GM21529 (cell line): Measurements from ENCODE around the gene RANBP3.

ENCODE experiments used
- ATAC-seq: cut with Tn5 transposase; IDR thresholded peaks from one replicate; pipeline ENCODE4 v1.9.1; 2021; ENCODE audit not compliant: unreplicated experiment

RANBP3 gene

DNA sequence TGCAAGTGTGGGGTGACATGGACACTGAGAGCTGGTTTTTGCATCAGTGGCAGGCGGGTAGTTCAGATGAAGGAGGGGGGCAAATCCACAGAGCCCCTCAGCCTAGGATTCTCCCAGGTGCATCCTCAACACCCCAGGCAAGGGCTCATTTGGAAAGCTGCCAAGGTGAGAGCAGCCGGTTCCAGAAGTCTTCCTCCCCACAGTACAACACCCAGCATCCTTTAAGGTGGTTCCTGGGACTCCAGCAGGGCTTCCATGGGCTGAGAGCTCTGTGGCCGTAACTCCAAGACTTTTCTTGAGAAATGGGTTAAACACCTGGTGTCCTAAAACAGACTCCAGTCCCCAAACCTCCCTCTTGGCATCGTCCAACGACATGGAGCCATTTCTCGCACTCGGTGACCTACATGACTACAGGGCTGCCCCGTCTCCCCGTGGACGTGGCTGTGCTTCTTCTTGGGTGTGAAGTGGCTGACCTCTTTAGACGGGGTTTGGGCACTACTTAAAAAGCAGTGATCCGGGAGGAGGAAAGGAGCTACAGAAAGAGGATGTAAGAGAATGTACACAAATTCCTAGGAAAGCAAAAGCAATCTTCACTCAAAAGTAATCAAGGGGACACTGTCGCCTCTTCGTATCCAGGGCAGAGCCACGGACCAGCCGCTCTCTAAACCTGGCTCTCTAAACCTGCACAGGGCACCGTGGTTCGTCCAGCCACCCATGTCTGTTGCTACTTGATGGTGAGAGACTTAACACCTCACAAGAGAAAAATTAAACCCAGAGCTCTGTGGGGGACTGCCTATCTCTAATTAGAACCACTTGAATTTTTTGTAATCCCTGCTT lies 25.5 kb downstream of the RANBP3 start:
- ATAC-seq, result no peak

DNA sequence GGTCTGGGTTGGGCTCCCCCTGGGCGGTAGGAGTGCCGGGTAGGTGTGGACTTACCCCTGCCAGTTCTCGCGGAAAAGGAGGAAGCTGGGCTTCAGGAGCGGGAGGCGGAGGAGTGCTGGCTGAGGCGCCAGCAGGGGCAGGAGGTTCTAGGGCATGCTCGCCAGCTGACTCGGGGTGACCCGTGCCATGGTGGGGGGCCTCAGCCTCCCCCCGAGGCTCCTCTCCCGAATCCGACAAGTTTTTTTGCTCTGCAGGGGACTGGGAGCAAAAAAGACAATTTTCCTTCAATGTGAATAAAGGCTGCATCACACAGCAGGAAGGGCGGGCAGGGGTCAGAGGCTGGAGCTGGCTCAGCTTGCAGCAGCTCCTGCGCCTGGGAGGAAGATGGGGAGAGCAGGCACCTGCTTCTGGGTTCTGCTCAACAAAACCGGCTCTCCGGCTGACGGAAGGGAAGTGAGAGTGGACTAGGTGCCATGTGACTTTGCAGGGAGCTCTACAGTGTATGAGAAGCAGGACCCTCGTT lies 26.5 kb downstream of the RANBP3 start:
- no peak for ATAC-seq

DNA sequence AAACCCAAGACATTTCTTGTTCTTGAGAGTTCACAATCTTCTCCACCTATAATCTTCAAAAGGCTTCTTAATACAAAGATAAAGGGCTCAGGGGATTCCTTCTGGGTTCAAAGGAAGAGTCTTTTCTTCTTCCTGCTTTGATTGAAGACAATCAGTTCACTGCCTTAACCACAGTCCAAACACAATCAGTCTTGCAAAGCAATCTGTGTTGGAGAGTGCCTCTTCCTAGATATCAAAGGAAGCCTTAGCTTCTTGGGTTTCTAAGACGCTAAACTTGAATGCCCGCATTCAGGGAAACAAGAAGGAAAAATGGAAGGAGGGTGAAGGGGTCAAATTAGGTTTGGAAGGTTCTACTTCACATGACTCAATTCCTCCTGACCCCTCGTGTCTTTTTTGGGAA lies 27.2 kb downstream of the RANBP3 start:
- ATAC-seq, result no peak

DNA sequence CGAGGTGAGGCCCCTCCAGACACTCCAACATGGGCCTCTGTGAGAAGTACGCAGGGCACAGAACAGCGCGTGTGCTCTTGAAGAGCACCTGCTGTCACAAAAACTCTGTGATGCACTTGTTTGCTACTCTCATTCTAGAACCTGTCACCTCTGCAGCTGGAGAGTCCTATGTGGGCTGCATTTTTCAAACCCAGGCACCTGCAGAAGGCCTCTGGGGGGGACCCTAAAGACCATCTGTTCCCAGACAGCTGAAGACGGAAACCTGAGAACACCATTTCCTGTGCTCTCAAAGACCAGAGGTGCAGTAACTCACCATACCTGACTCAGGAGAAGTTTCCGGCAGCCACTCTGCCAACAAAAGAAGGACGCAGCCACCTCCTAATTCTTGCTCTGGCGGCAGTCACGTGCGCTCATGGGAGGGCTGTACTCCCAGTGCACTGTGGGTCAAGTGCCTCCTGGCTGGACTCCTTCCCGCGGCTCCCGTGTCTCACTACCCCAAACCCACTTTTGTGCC lies 28.1 kb downstream of the RANBP3 start:
- ATAC-seq, result no peak

DNA sequence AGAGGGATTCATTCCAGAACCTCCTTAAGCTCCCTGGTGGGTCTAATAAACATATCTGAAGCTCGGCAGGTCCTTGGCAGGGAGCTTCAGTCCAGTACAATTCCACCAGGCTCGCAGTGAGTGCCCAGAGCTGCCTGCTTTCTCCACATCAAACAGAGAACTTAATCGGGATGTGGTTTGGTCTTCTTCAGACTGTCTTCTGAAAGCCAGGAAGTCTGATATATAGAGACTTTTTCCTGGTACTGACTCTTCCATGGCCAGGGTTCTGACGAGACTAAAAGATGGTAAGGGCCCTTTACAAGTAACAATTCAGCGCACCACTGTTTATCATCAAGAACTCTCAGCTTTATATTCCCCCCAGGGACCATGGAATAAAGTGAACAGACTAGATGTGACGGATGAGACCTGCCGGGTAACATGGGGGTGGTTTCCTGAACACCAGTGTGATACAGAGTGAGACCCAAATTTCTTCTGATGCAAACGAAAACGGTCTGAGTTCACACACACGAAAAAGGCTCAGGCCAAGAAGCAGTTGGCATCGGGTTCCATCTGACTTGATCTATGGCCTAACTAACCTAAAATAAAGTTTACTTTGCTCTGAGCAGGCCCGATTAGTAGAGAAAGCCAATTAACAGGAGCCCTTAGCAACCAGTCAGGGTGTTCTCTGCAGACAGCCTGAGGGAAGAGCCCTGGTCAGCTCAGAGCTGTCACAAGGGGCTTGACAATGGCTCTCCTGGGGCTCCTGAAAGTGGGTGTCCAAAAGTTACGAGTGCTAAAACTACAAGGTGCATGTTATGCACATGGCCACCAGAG lies 29.0 kb downstream of the RANBP3 start:
- no peak for ATAC-seq

DNA sequence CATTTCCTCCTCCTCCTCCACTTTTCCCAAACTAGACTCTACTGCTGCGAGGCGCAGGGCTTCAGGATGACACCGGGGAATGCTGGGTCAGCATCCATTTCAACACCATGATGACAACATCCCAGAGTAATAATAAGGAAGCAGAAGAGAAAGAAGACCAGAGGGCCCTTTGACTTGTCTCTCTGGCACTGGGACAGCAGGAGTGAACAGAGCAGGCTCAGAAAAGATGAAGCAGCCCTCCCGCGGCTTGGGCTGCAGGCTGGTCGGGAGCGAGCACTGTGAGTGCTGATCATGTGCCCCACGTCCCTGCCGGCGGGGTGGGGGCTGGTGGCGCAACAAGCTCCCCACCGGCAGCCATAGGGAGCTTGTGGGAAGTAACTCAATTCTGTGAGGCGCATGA lies 30.5 kb downstream of the RANBP3 start:
- ATAC-seq, result no peak

DNA sequence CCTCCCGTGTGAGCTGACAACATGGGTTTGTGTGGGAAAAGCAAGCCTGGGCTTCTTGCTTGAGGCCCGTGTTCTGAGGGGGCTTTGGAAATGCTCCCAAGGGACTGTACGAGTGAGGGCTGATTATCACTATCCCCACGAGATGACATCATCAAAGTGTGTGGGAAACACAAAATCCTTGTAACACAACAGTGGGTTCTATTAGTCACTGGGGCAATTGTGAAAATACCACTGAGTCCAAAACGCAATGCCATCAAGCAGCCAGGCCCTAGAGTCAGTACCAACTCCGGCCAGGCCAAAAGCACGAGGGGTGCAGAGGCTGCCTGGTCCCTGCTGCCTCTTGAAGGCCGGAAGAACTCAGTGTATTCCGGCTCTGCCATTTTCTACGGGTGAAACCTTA lies 34.3 kb downstream of the RANBP3 start:
- no peak for ATAC-seq

DNA sequence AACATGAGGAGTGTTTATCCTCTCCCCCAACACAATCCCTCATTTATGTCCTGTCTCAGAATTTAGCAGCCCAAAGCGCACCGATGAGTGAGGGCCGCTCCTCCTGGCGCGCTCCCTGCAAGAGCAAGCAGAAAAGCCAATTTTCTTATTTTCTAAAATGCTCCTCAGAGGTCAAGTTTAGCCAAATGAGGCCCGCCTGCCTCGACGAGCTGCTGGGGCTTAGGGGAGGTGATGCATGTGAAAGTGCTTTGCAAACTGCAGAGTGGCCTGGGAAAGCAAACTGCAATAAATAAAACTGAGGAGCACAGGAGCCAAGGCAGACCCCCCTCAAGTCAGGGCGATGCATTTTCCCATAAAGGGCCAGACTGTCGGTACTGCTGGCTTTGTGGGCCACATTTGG lies 34.9 kb downstream of the RANBP3 start:
- ATAC-seq, result no peak

DNA sequence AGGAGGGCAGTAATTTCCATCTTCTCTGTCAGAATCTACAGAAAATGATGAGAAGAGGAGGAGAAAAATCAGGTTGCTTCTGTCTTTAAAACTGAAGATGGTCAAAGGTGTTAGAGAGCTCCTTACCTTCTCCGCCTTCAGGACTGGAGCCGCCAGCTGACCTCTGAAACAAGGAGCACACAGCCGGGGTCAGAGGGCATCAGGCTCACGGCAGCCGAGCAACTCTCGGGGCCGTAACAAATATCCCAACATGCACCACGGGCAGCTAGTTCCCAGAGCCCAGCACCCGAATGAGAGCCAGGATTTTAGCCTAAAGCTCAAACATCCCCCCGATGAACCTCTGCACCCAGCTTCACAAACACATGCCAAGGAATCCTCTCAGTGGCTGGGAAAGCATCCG lies 36.3 kb downstream of the RANBP3 start:
- no peak for ATAC-seq

DNA sequence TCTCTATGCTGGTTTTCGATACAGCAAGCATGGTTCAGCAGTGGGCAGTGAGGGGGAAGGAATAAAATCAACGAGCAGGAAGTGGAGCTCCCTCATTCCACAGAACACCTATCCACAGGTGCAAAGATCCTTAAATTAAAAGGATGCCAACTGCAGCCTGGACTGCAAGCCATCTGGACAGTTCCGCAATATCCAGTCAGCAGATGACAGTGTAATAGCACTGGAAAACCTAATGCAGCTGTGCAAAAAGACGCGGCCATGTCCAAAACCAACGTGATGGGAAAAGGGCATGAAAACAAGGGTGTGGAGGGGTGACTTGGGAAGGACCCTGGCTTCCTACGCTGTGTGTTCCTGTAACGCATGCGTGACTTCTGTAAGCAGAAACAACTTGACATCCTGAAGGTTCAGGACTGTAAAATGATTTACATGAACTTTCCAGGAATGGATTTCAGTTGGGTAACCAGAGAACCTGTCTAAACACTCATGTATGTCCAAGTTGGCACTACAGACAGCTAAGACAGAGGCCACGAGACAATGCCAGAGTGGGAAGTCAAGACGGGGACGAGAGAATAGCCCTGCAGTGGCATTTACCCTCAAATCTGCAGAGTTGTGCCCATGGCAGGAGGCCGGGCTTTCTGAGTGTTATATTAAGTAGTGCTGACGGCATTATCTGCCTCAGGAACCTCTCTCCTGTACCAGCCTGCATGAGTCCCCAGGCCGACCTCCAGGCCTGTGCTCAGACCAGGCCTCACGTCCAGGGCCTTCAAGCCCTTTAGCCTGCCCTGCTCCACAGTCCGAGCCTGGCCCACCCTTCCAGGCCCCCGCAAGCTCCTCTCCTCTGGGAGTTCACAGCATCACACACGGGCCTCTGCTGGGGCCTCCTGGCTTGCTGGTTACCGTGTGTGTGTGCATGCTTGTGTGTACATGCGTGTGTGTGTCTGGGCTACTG lies 37.4 kb downstream of the RANBP3 start:
- no peak for ATAC-seq

DNA sequence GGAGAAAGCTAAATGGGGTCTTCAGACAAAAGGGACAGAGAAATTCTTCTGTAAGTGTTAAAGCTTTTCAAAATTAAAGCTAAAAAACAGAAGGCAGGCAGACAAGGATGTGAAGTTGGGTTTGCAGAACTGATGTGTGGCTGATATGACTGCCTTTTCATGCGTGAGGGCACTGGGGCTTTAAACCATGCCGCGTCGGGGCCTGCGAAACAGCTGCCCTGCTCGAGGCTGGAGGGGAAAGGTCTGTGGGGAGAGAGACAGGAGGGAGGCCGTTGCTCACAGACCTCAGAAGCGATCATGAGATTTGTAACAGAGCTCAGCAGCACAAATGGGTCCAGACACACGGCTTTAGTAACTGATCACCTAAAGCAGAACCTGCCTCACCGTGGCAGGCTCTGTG lies 40.4 kb downstream of the RANBP3 start:
- no peak for ATAC-seq

DNA sequence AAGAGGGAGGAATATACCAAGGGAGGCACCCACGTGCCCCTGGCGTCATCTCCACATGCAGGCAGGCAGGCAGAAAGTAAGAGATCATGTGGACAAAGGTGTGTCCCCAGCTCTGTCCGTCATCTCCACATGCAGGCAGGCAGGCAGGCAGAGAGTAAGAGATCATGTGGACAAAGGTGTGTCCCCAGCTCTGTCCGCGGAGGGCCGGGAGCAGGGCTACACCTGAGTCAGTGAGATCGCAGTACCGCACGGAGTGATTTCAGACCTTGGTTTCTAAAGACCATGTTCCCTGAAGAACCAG lies 41.7 kb downstream of the RANBP3 start:
- ATAC-seq, result no peak

DNA sequence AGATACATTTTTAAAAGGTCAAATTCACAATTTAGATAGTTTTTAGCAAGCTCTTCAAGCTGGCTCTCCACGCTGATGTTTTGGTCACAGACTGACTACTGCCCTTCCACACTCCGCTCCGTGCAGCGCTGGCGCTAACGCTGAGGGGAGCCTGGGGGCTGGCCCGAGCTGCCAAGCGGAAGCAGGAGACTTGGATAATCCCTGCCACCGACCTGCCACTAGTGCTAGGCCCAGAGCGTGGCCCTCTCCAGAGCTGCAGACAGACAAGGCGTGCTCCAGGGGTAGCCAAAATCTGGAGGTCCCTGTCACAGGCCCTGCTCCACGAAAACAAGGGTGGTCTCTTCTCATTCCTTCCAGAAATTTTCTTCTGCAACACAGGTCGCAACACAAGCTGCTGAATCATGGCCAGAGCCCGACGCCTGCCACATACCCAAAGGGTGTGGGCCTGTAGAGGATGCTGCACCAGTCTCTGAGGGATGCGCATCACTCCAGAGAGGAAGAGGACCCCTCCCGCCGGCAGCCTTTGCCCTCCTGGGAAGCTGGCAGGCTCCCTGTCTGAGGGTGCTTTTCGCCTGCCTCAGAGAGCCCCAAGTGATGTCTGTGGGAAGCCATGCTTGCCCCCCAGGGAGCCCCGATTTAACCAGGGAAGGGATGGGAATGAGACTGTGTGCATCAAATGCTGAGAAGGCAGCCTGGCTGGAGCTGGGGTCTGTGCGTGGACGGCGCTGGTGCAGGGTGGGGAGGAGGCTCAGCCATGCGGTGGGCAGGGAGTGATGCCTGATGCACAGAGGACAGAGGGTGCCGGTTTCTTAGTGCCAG lies 42.3 kb downstream of the RANBP3 start:
- ATAC-seq, result no peak

DNA sequence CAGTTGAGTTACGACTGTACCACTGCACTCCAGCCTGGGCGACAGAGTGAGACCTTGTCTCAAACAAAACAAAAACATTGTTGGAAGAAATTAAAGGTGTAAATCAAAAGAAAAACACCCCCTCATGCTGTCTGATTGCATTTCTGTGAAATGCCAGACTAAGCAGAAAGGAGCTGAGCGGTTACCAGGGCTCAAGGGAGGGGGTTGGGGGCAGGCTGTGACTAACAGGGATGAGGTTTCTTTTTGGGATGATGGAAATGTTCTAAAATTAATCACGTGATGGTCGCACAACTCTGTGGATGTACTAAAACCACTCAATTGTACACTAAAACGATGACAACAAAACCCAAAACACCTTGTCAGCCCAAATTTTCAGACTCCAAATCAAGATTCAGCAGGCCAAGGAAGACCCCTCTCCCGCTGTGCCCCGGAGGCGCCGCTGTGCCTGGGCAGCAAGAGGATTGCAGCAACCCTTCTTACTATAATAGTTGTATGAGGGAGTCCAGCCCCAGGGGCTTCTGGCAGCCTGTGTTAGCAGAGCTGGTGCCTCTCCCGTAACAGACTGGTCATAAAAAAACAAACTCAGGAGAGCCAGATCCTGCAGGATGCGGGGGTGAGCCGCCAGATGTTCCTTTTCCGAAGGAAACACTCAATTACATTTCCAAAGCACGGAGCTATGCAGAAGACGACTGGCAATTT lies 43.0 kb downstream of the RANBP3 start:
- ATAC-seq, result no peak

DNA sequence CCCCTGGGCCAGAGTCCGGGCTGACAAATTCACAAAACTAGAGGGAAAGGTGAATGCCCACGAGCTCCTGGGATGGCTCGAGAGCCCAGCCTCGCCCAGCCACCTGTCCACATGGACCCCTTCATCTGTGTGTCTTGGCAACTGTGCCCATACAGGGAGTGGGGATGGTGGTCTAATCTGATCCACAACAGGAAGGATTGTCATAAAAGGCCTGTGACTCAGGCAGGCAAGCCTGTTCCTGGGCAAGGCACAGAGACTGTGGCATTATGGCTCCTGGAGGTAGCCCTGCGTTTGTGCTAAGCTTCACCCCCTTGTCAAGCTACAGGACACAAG lies 43.9 kb downstream of the RANBP3 start:
- no peak for ATAC-seq

DNA sequence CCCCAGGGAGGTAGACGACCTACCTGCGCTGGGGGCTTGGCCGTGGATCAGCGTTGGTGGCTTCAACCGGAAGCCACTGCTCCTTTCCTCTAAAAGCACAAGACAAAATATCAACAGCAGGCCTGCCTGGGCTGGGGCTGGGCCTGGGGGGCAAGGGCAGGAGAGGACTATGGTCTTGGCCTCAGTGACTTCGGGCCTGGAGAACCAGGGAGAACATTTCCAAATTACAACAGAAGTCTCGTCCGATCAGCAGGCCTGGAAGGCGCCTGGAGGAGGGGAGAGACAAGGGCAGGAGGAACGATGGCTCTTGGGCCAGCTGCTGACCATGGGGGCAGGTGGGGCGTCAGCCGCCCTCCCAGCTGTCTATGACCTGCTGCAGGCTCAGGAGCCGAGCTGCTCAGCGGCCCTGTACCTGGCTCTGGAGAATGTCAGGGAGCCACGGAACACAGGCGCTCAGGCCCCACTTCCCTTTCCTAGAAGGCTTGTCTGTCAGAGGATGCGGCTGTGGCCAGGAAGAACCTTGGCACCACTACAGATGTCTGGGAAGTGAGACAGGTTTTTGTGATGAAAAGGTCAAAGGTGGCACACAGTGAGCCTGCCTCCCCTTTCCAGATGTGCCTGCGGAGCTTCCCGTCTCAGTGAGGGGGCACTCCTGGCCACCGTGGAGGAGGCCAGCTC lies 44.4 kb downstream of the RANBP3 start:
- no peak for ATAC-seq

DNA sequence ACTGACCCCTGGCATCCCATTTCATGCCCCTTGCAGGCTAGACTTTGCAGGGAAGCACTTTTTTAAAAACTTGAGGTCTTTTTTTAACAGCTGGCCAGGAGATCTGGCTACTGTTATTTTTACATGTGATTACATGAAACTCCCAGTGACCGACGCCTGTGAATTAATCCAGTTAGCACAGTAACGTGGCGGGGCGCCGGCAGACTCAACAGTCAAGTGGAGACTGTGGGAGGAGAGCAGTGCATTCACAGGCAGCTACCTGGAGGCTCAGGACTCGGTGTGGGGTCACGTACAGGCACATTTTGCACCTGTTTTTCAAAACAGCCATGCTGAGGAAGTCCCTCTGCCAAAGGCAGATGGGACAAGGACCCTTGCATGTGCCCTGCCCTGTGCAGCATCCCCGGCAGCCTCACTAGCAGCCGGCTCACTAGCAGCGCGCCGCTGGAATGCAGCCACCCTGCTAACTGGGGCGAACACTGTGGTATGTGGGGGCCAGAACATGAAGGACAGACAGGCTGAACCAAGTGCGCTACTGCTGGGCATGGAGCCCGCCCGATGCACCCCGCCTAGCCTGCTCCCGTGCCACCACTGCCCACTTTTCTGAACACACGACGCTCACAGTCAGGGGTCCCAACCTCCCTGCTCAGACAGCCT lies 45.2 kb downstream of the RANBP3 start:
- ATAC-seq, result no peak

DNA sequence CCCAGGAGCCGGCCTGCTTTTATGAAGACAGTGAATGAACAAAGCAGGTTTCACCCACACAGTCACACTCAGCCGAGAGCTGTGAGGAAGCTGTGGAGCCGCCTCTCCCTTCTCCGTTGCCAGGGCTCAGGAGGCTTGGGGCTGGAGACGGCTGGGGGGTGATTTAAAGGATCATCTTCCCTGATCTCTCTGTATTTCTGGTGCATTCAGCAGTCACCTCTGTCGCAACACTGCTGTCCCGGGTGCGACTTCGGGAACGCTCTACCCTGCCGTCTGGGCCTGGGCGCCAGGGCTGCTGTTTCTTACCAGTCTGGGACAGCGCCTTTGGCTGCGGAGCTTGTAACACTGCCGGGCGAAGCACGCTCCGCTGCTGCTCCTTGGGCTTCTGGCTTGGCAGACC lies 45.8 kb downstream of the RANBP3 start:
- ATAC-seq, result no peak

DNA sequence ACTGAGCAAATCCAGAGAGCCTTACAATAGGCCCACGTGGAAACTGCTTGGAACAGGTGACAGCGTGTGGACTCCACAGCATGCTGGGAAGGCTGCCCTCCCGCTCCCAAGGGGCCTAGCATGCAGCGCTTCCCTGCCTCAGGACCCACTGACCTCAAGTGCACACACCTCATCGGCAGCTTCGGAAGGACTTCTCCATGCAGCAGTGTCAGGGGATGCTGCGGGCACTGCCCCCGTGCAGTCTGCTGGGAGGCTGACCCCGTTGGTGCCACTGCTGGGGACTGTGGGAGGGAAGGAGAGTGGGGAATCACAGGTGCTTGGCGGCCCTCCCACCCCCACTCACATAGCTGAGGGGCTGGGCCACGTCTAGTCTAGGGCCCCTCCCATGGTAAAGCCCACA lies 46.7 kb downstream of the RANBP3 start:
- ATAC-seq, result no peak
